Caco-2 (cell line): ENCODE data around the gene HTRA3. TPM values are rescaled to one million over a fixed set of nuclear protein-coding genes. Genes with fewer than 3 reads are reported as not detected.

Experiments used
- BruUV-seq: library from RNA; stranded (reverse); fragments of 400-500 nt; replicated peaks from 2 replicates; lab custom pipeline; 2021; lab: Mats Ljungman, UMichigan
- CTCF ChIA-PET: fragments of 300-600 bp; sonication (Branson Sonifier 250); formaldehyde crosslinking; loops from one replicate; lab custom pipeline; 2022; ENCODE audit warnings: antibody characterized with exemption; lab: Charles Lee
- POLR2A ChIA-PET: fragments of 300-600 bp; sonication (Branson Sonifier 250); formaldehyde crosslinking; loops from one replicate; lab custom pipeline; 2022; ENCODE audit warnings: antibody characterized with exemption; lab: Charles Lee
- DNase-seq, 2 experiments: peaks; one replicate each; pipeline versions ENCODE4 v3.0.0 to v3.0.0-alpha.2; 2020 to 2022
- H3K27me3 ChIP-seq: replicated peaks from 2 replicates; pipeline ENCODE4 v1.6.0; 2011; ENCODE audit warnings: low read length; ENCODE audit not compliant: control insufficient read depth, insufficient read depth
- H3K36me3 ChIP-seq: 2 replicates; pipeline ENCODE4 v1.5.1; 2011; ENCODE audit warnings: low read length; ENCODE audit not compliant: control insufficient read depth, insufficient read depth
- H3K4me1 ChIP-seq: fragments of 250-450 bp; sonication (Bioruptor Pico); 2 replicates; pipeline ENCODE4 v1.5.1; 2020; ENCODE audit warnings: mild to moderate bottlenecking
- H3K4me3 ChIP-seq: 2 replicates; pipeline ENCODE4 v1.5.1; 2011; ENCODE audit warnings: low read depth, mild to moderate bottlenecking, control low read depth, low read length
- H3K9me3 ChIP-seq: fragments of 250-450 bp; sonication (Bioruptor Pico); 2 replicates; pipeline ENCODE4 v1.5.1; 2020; ENCODE audit warnings: mild to moderate bottlenecking, moderate library complexity
- H3K27ac Mint-ChIP-seq: one replicate; pipeline ENCODE4 v1.8.0; 2022; ENCODE audit warnings: mixed read lengths; ENCODE audit not compliant: unreplicated experiment
- H3K27me3 Mint-ChIP-seq: one replicate; pipeline ENCODE4 v1.8.0; 2022; ENCODE audit warnings: mixed read lengths; ENCODE audit not compliant: insufficient read depth, unreplicated experiment
- H3K36me3 Mint-ChIP-seq: one replicate; pipeline ENCODE4 v1.8.0; 2022; ENCODE audit warnings: mild to moderate bottlenecking, mixed read lengths; ENCODE audit not compliant: insufficient read depth, unreplicated experiment
- H3K4me1 Mint-ChIP-seq: one replicate; pipeline ENCODE4 v1.8.0; 2022; ENCODE audit warnings: low read depth, mixed read lengths; ENCODE audit not compliant: unreplicated experiment
- H3K4me3 Mint-ChIP-seq: one replicate; pipeline ENCODE4 v1.8.0; 2022; ENCODE audit warnings: mild to moderate bottlenecking, moderate library complexity, mixed read lengths; ENCODE audit not compliant: unreplicated experiment
- H3K9me3 Mint-ChIP-seq: one replicate; pipeline ENCODE4 v1.8.0; 2022; ENCODE audit warnings: mixed read lengths; ENCODE audit not compliant: unreplicated experiment
- CTCF ChIP-seq, 2 experiments: fragments of 200-600 bp in 1 of 2; IDR thresholded peaks; 1 replicate in 1 of 2; 2 replicates in 1 of 2; pipeline versions ENCODE4 v1.5.1 to v1.8.0; 2011 to 2022; ENCODE audit warnings: antibody characterized with exemption in 1 of 2, control low read depth in 1 of 2, inconsistent platforms in 1 of 2, low read depth in 1 of 2, low read length in 1 of 2, mild to moderate bottlenecking in 1 of 2, moderate library complexity in 1 of 2; ENCODE audit not compliant: insufficient read depth in 1 of 2, severe bottlenecking in 1 of 2, unreplicated experiment in 1 of 2
- intact Hi-C: fragments of 100-400 bp; cut with micrococcal nuclease; formaldehyde crosslinking; loops from one replicate; pipeline ENCODE4 v1.10.0; 2022; ENCODE audit not compliant: unreplicated experiment
- total RNA-seq: library from RNA; stranded (reverse); gene quantifications from 2 replicates; pipeline ENCODE4 v1.2.3, GENCODE V29; 2022

Gene HTRA3
- total RNA-seq, 1 experiment from 2014 or later = 0.66 TPM

GRCh38 chr4:8250227-8250626 lies 19.3 kb upstream of the HTRA3 start:
- no peak for DNase-seq
- CTCF ChIA-PET = no interaction called here
- Histone ChIP-seq H3K36me3 (no peaks in the 10 kb centered on the region), H3K9me3 (no peaks in the 10 kb centered on the region), H3K4me3 (no peak overlapping the region), H3K4me1 (no peaks in the 10 kb centered on the region), H3K27me3 (no peaks in the 10 kb centered on the region)
- Mint-ChIP-seq H3K27me3 (no peaks in the 10 kb centered on the region), H3K4me3 (no peak overlapping the region), H3K27ac (no peak overlapping the region), H3K9me3 (no peaks in the 10 kb centered on the region), H3K36me3 (no peaks in the 10 kb centered on the region), H3K4me1 (no peaks in the 10 kb centered on the region)
- intact Hi-C loops = no loop called here
- POLR2A ChIA-PET = no interaction called here
- no TSS peak for BruUV-seq
- TF ChIP-seq CTCF (IDR thresholded peaks at IDR 0.05; ENCODE audit: insufficient read depth in 1 of 2, low read depth in 1 of 2, low read length in 1 of 2, severe bottlenecking in 1 of 2, unreplicated experiment in 1 of 2) = no peak

- Histone ChIP-seq H3K4me3 (no peak overlapping the region), H3K9me3 (no peaks in the 10 kb centered on the region), H3K4me1 (no peaks in the 10 kb centered on the region), H3K27me3 (no peaks in the 10 kb centered on the region), H3K36me3 (no peaks in the 10 kb centered on the region)
- BruUV-seq = no TSS peak
- ChIA-PET POLR2A (no interaction called here), CTCF (no interaction called here)
- Mint-ChIP-seq H3K27ac (no peak overlapping the region), H3K9me3 (no peaks in the 10 kb centered on the region), H3K27me3 (no peaks in the 10 kb centered on the region), H3K36me3 (no peaks in the 10 kb centered on the region), H3K4me1 (no peaks in the 10 kb centered on the region), H3K4me3 (no peak overlapping the region)
- no peak for DNase-seq
- intact Hi-C loops = no loop called here
- TF ChIP-seq CTCF (IDR thresholded peaks at IDR 0.05; ENCODE audit: insufficient read depth in 1 of 2, low read depth in 1 of 2, low read length in 1 of 2, severe bottlenecking in 1 of 2, unreplicated experiment in 1 of 2) = no peak
Observed at GRCh38 chr4:8250637-8251036, 18.9 kb upstream of the HTRA3 start.

GRCh38 chr4:8251110-8251883 lies 18.3 kb upstream of the HTRA3 start:
- H3K36me3 Mint-ChIP-seq = no peaks in the 10 kb centered on the region
- TF ChIP-seq CTCF (IDR thresholded peaks at IDR 0.05; ENCODE audit: insufficient read depth in 1 of 2, low read depth in 1 of 2, low read length in 1 of 2, severe bottlenecking in 1 of 2, unreplicated experiment in 1 of 2) = no peak
- H3K27ac Mint-ChIP-seq = no peak overlapping the region
- H3K27me3 Mint-ChIP-seq = no peaks in the 10 kb centered on the region
- no TSS peak for BruUV-seq
- intact Hi-C loops = no loop called here
- ChIA-PET POLR2A (no interaction called here), CTCF (no interaction called here)
- H3K4me3 Mint-ChIP-seq = no peak overlapping the region
- no peaks in the 10 kb centered on the region for H3K36me3 ChIP-seq
- H3K4me1 ChIP-seq = no peaks in the 10 kb centered on the region
- no peaks in the 10 kb centered on the region for H3K27me3 ChIP-seq
- no peaks in the 10 kb centered on the region for H3K9me3 ChIP-seq
- no peak overlapping the region for H3K4me3 ChIP-seq
- H3K4me1 Mint-ChIP-seq = no peaks in the 10 kb centered on the region
- no peak for DNase-seq
- H3K9me3 Mint-ChIP-seq = no peaks in the 10 kb centered on the region
